Mesendoderm (in vitro differentiated cells): ENCODE measurements around the gene ECEL1.
"Not testable (repeated sequence)": the region's sequence is repeated elsewhere in the genome, so short reads cannot be mapped to it uniquely, and the experiment has no call there.

ENCODE experiments used
- DNase-seq: peaks from one replicate; pipeline ENCODE4 v3.0.0; 2013
- H2AK5ac ChIP-seq: 2 replicates; pipeline ENCODE4 v1.6.1; 2013; ENCODE audit warnings: low read length, inconsistent platforms
- H2BK120ac ChIP-seq: 2 replicates; pipeline ENCODE4 v1.6.1; 2013; ENCODE audit warnings: low read depth, mild to moderate bottlenecking, low read length, moderate library complexity, mixed read lengths
- H2BK15ac ChIP-seq: replicated peaks from 2 replicates; pipeline ENCODE4 v1.6.1; 2013; ENCODE audit warnings: low read depth, mild to moderate bottlenecking, moderate library complexity
- H2BK5ac ChIP-seq: 2 replicates; pipeline ENCODE4 v1.6.1; 2013; ENCODE audit warnings: low read length, inconsistent platforms
- H3K18ac ChIP-seq: 2 replicates; pipeline ENCODE4 v1.6.1; 2013; ENCODE audit warnings: mild to moderate bottlenecking, low read length, mixed read lengths
- H3K23ac ChIP-seq: one replicate; pipeline ENCODE4 v1.6.1; 2013; ENCODE audit warnings: low read length
- H3K27ac ChIP-seq: 2 replicates; pipeline ENCODE4 v1.5.1; 2013; ENCODE audit warnings: low read depth, mild to moderate bottlenecking, inconsistent platforms, low read length, moderate library complexity
- H3K27me3 ChIP-seq: 2 replicates; pipeline ENCODE4 v1.6.1; 2013; ENCODE audit warnings: low read length, control low read depth, mild to moderate bottlenecking, inconsistent platforms; ENCODE audit not compliant: insufficient read depth, poor library complexity
- H3K36me3 ChIP-seq: 2 replicates; pipeline ENCODE4 v1.6.1; 2013; ENCODE audit warnings: low read length, inconsistent platforms; ENCODE audit not compliant: control insufficient read depth, insufficient read depth
- H3K4ac ChIP-seq: one replicate; pipeline ENCODE4 v1.6.1; 2013; ENCODE audit warnings: low read depth, mild to moderate bottlenecking, low read length, moderate library complexity
- H3K4me1 ChIP-seq: 2 replicates; pipeline ENCODE4 v1.6.1; 2013; ENCODE audit warnings: low read depth, low read length, inconsistent platforms; ENCODE audit not compliant: control insufficient read depth
- H3K4me2 ChIP-seq: 2 replicates; pipeline ENCODE4 v1.6.1; 2013; ENCODE audit warnings: low read length
- H3K4me3 ChIP-seq: 2 replicates; pipeline ENCODE4 v1.5.1; 2013; ENCODE audit warnings: mild to moderate bottlenecking, low read length
- H3K56ac ChIP-seq: one replicate; pipeline ENCODE4 v1.6.1; 2013; ENCODE audit warnings: low read length
- H3K79me1 ChIP-seq: 2 replicates; pipeline ENCODE4 v1.6.1; 2013; ENCODE audit warnings: low read length, inconsistent platforms
- H3K79me2 ChIP-seq: 2 replicates; pipeline ENCODE4 v1.6.1; 2013; ENCODE audit warnings: mild to moderate bottlenecking, low read length; ENCODE audit not compliant: control insufficient read depth, insufficient read depth
- H3K9ac ChIP-seq: 2 replicates; pipeline ENCODE4 v1.6.1; 2013; ENCODE audit warnings: low read length, inconsistent platforms
- H4K5ac ChIP-seq: one replicate; pipeline ENCODE4 v1.6.1; 2013; ENCODE audit warnings: low read length
- H4K8ac ChIP-seq: one replicate; pipeline ENCODE4 v1.6.1; 2013; ENCODE audit warnings: low read depth, mild to moderate bottlenecking, control low read depth, low read length, moderate library complexity
- WGBS: extraction: QIAGEN DNeasy Blood & Tissue Kit; methylation state at CpG from one replicate; pipeline ENCODE4 v1.1.7; 2013; ENCODE audit warnings: low lambda C conversion rate, missing lambda C conversion rate; ENCODE audit not compliant: insufficient coverage; ENCODE audit errors: extremely low coverage; 5-methylcytosine and 5-hydroxymethylcytosine counted together

ECEL1 gene

DNA sequence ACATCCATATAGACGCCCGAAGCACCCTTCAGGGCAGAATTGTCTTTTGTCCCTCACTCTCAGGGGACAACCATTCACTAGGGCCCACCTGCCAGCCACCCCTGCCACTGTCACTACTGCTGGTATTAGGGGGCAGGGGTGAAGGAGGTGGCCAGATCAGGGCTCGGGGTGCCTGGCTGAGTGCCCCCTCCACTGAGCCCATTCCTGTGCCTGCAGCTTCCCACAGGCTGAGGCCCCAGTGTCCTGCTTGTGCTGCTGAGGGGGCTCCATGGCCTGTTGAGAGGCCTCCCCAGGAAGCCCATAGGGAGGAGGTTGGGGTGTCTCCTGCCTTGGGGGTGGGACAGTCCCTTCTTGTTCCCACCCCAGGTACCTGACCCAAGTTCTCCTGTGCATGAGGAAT is 36.0 kb downstream of the ECEL1 start:
- not testable (repeated sequence) for H4K5ac ChIP-seq, H3K4me1 ChIP-seq, H3K79me1 ChIP-seq, H3K18ac ChIP-seq, H3K4ac ChIP-seq, H4K8ac ChIP-seq, H3K36me3 ChIP-seq, H2BK5ac ChIP-seq, DNase-seq, H3K27ac ChIP-seq, H2AK5ac ChIP-seq, H3K79me2 ChIP-seq, H3K4me2 ChIP-seq, H3K56ac ChIP-seq, H3K4me3 ChIP-seq, H2BK120ac ChIP-seq, H3K9ac ChIP-seq, H3K23ac ChIP-seq, H3K27me3 ChIP-seq, H2BK15ac ChIP-seq
- WGBS: no CpG with 5 or more reads among the region's 3 CpGs

DNA sequence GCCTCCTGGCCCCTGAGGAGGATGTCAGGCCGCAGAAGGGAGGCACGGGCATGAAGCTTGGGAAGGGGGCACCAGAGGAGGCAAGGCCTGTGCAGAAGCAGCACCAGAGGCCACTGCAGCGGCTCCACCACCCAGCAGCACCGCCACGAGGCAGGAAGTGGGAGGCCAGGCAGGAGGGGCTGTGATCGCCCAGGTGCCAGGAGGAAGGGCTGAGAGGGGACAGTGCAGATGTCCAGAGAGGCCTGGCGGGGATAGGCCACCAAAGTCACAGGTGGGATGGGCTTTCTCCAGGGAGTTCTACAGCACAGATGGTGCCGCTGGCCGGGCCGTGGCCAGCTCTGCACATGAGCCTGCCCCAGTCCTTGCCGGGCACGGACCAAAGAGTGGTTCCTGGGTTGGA is 37.7 kb downstream of the ECEL1 start:
- no peak overlapping the region for H3K18ac ChIP-seq
- WGBS: no CpG with 5 or more reads among the region's 12 CpGs
- no peak overlapping the region for H3K4ac ChIP-seq
- H3K27ac ChIP-seq: no peak overlapping the region
- H2BK120ac ChIP-seq: no peak overlapping the region
- no peak overlapping the region for H3K9ac ChIP-seq
- no peak overlapping the region for H4K8ac ChIP-seq
- no peaks in the 10 kb centered on the region for H3K79me1 ChIP-seq
- DNase-seq: no peak
- H3K23ac ChIP-seq: no peak overlapping the region
- H3K4me2 ChIP-seq: no peak overlapping the region
- no peak overlapping the region for H4K5ac ChIP-seq
- no peak overlapping the region for H2BK5ac ChIP-seq
- H2AK5ac ChIP-seq: no peak overlapping the region
- H2BK15ac ChIP-seq: no peak overlapping the region
- no peak overlapping the region for H3K4me3 ChIP-seq
- no peaks in the 10 kb centered on the region for H3K79me2 ChIP-seq
- no peaks in the 10 kb centered on the region for H3K27me3 ChIP-seq
- H3K4me1 ChIP-seq: no peaks in the 10 kb centered on the region
- no peaks in the 10 kb centered on the region for H3K36me3 ChIP-seq
- H3K56ac ChIP-seq: no peak overlapping the region

DNA sequence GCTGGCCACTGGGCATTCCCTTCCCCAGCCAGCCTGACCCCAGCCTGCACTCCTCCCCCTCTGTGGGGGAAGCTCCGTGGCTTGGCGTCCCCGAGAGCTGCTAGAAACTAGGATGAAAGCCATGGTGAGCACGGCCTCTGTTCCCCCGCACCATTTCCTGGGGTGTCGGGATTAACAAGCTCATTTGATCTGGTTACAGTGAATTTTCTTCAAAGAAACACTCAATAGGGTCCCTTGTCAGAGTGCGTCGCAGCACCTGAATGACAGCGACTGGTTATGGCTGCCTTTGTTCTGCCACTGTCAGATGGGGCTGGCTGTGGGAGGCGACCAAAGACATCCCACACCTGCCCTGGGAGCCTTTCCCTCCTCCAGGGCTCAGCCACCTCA is 39.3 kb downstream of the ECEL1 start:
- Histone ChIP-seq H4K8ac (no peak overlapping the region), H2BK5ac (no peak overlapping the region), H3K18ac (no peak overlapping the region), H3K79me1 (no peaks in the 10 kb centered on the region), H3K9ac (no peak overlapping the region), H3K27me3 (no peaks in the 10 kb centered on the region), H3K4me3 (no peak overlapping the region), H2BK15ac (no peak overlapping the region), H3K23ac (no peak overlapping the region), H3K56ac (no peak overlapping the region), H4K5ac (no peak overlapping the region), H3K36me3 (no peaks in the 10 kb centered on the region), H3K4ac (no peak overlapping the region), H3K79me2 (no peaks in the 10 kb centered on the region), H3K27ac (no peak overlapping the region), H2AK5ac (no peak overlapping the region), H3K4me1 (no peaks in the 10 kb centered on the region), H2BK120ac (no peak overlapping the region), H3K4me2 (no peak overlapping the region)
- no CpG with 5 or more reads among the region's 10 CpGs for WGBS
- no peak for DNase-seq

DNA sequence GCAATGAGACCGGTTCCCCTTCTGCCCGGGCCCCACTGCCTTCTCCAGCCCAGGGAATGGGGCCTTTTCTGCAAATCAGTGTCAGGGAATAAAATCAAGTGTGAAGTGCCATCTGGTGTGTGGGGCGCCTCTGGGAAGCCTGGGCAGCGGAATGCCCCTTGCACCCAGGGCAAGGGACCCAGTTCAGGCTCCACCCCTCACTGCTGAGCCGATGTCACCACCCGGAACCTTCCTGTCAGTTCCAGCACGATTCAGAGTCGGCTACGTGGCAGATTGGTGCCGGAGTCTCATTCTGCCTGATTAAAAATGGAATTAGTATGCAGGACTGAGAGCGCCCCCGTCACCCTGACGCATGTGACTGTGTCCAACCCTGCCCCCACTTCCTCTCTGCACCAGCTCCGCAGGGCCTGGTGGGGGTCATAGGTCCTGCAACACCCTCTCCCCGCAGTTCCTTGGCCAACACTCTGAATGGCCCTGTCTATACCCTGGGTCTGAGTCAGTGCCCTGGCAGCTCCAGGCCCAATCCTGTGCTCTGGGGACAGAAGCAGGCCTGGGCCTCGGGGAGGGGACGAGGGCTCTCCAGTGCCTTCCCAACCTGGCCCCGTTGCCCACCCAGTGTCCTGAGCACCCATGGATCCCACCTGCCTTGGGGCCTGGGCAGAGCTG is 39.9 kb downstream of the ECEL1 start:
- Histone ChIP-seq H2AK5ac (no peak overlapping the region), H3K27me3 (no peaks in the 10 kb centered on the region), H3K4me3 (no peak overlapping the region), H3K4me1 (no peaks in the 10 kb centered on the region), H2BK5ac (no peak overlapping the region), H2BK15ac (no peak overlapping the region), H3K27ac (no peak overlapping the region), H4K5ac (no peak overlapping the region), H3K4me2 (no peak overlapping the region), H3K79me1 (no peaks in the 10 kb centered on the region), H3K9ac (no peak overlapping the region), H3K79me2 (no peaks in the 10 kb centered on the region), H3K18ac (no peak overlapping the region), H3K56ac (no peak overlapping the region), H4K8ac (no peak overlapping the region), H3K23ac (no peak overlapping the region), H2BK120ac (no peak overlapping the region), H3K36me3 (no peaks in the 10 kb centered on the region), H3K4ac (no peak overlapping the region)
- no peak for DNase-seq
- WGBS: no CpG with 5 or more reads among the region's 18 CpGs

DNA sequence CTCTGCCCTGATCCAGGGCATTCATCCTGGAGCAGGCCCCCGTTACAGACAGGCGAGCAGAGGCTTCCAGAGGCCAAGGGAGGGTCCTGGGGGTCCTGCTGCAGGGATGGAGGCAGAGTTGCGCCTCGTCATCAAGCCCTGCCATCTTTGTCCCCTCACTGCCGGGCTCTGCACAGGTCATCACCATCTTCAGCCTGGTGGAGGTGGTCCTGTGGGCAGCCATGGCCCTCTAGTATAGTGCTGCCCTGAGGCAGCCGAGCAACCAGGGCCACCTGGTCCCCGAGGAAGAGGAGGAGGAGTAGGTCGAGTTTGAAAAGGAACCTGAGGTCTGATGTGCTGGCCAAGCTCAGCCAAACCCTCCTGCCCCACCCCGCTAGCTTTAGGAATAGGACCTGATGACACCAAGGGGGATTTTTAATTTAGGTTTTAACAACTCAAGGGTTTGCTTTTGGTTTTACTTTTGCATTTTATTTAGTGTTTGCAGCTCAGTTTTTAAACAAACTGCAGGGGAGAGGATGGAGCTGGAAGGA is 40.5 kb downstream of the ECEL1 start:
- H3K36me3 ChIP-seq: no peaks in the 10 kb centered on the region
- no CpG with 5 or more reads among the region's 9 CpGs for WGBS
- no peak overlapping the region for H2BK5ac ChIP-seq
- no peak overlapping the region for H3K23ac ChIP-seq
- H2BK120ac ChIP-seq: no peak overlapping the region
- no peaks in the 10 kb centered on the region for H3K79me1 ChIP-seq
- H3K4ac ChIP-seq: no peak overlapping the region
- no peak overlapping the region for H3K9ac ChIP-seq
- H3K27me3 ChIP-seq: no peaks in the 10 kb centered on the region
- no peak overlapping the region for H3K56ac ChIP-seq
- H3K27ac ChIP-seq: no peak overlapping the region
- H3K4me1 ChIP-seq: no peaks in the 10 kb centered on the region
- H2AK5ac ChIP-seq: no peak overlapping the region
- DNase-seq: no peak
- no peak overlapping the region for H4K8ac ChIP-seq
- H3K4me2 ChIP-seq: no peak overlapping the region
- H4K5ac ChIP-seq: no peak overlapping the region
- H3K79me2 ChIP-seq: no peaks in the 10 kb centered on the region
- no peak overlapping the region for H3K4me3 ChIP-seq
- H2BK15ac ChIP-seq: no peak overlapping the region
- H3K18ac ChIP-seq: no peak overlapping the region

DNA sequence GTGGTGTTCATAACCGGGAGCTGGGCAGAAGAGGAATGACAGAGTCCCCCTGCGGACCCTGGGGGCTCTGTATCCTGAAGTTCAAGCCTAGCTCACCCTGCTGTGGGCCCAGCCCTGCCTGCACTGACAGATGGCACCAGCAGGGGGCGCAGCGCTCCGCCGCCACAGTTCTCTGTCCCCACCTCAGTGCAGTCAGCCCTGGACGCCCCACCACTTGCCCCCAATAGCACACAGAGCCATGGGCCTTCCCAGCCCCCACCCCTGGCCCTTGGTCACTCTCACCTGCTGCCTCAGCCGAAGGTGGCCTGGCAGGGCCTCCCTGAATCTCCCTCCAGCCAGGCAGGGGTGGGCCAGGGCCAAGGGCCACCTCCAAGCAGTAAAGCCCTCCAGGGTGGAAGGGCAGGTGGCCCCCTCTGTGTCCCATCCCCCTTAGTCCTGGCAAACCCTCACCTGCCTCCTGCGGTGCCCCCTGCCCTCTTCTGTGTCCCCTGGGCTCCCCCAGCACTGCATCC is 41.3 kb downstream of the ECEL1 start:
- H2BK15ac ChIP-seq, H3K4me1 ChIP-seq, H4K8ac ChIP-seq, H2BK5ac ChIP-seq, H3K23ac ChIP-seq, H3K4me3 ChIP-seq, H3K27me3 ChIP-seq, H2AK5ac ChIP-seq, H3K9ac ChIP-seq, H3K79me1 ChIP-seq, H3K4ac ChIP-seq, H4K5ac ChIP-seq, H2BK120ac ChIP-seq, H3K18ac ChIP-seq, H3K79me2 ChIP-seq, H3K56ac ChIP-seq, H3K27ac ChIP-seq, H3K4me2 ChIP-seq, DNase-seq, H3K36me3 ChIP-seq: not testable (repeated sequence)
- WGBS: no CpG with 5 or more reads among the region's 9 CpGs
